Measurements from ENCODE around the gene ANXA5. TPM values are rescaled to one million over a fixed set of nuclear protein-coding genes. Genes with fewer than 3 reads are reported as not detected.

ANXA5 gene
- total and polyA plus RNA-seq, 4 donors = 71.0 to 131 (median 87.0) TPM

GRCh38 chr4:121653214-121653613 is 43.6 kb downstream of the ANXA5 start:
- Histone ChIP-seq H3K36me3 (ENCODE audit: control insufficient read depth in 4 of 4, insufficient read depth in 3 of 4, low read depth in 1 of 4, low read length in 3 of 4) (no peaks in the 10 kb centered on the region), H3K9ac (ENCODE audit: low read depth in 1 of 2, low read length in 2 of 2) (no peak overlapping the region), H3K4me3 (ENCODE audit: low read depth in 1 of 3, low read length in 3 of 3) (no peak overlapping the region), H3K4me1 (ENCODE audit: control insufficient read depth in 4 of 4, insufficient read depth in 4 of 4, low read length in 3 of 4) (no peaks in the 10 kb centered on the region), H3K27ac (ENCODE audit: low read depth in 1 of 2, low read length in 2 of 2) (no peak overlapping the region), H3K27me3 (ENCODE audit: control insufficient read depth in 4 of 4, insufficient read depth in 4 of 4, low read length in 3 of 4) (no peaks in the 10 kb centered on the region), H3K9me3 (ENCODE audit: control insufficient read depth in 4 of 4, low read length in 3 of 4) (no peaks in the 10 kb centered on the region)
- 94% methylated on average over 1 of the region's 1 CpG for WGBS
- TF ChIP-seq, protein P1, sequence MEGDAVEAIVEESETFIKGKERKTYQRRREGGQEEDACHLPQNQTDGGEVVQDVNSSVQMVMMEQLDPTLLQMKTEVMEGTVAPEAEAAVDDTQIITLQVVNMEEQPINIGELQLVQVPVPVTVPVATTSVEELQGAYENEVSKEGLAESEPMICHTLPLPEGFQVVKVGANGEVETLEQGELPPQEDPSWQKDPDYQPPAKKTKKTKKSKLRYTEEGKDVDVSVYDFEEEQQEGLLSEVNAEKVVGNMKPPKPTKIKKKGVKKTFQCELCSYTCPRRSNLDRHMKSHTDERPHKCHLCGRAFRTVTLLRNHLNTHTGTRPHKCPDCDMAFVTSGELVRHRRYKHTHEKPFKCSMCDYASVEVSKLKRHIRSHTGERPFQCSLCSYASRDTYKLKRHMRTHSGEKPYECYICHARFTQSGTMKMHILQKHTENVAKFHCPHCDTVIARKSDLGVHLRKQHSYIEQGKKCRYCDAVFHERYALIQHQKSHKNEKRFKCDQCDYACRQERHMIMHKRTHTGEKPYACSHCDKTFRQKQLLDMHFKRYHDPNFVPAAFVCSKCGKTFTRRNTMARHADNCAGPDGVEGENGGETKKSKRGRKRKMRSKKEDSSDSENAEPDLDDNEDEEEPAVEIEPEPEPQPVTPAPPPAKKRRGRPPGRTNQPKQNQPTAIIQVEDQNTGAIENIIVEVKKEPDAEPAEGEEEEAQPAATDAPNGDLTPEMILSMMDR (IDR thresholded peaks at IDR 0.05; ENCODE audit: low read depth, low read length, missing input control) = no peak
- TF ChIP-seq YY1 (IDR thresholded peaks at IDR 0.05) = no peak
- TF ChIP-seq TAF1 (conservative IDR thresholded peaks at IDR 0.05) = no peak
- TF ChIP-seq HNF4A (conservative IDR thresholded peaks at IDR 0.05) = no peak
- no peak for TF ChIP-seq JUND (IDR thresholded peaks at IDR 0.05)
- TF ChIP-seq REST (IDR thresholded peaks at IDR 0.05) = no peak
- no peak for TF ChIP-seq SP1 (IDR thresholded peaks at IDR 0.05)
- no peak for TF ChIP-seq MAX (IDR thresholded peaks at IDR 0.05)
- no peak for TF ChIP-seq FOXA1 (IDR thresholded peaks at IDR 0.05)
- TF ChIP-seq ZBTB33 (IDR thresholded peaks at IDR 0.05) = no peak
- no peak for TF ChIP-seq ATF3 (IDR thresholded peaks at IDR 0.05)
- no peak for TF ChIP-seq GABPA (IDR thresholded peaks at IDR 0.05 in 1 of 2, conservative IDR thresholded peaks at IDR 0.05 in 1 of 2)
- no peak for TF ChIP-seq RAD21 (IDR thresholded peaks at IDR 0.05)
- TF ChIP-seq EGR1 (IDR thresholded peaks at IDR 0.05; ENCODE audit: low read depth in 2 of 2) = no peak
- no peak for TF ChIP-seq FOXA2 (IDR thresholded peaks at IDR 0.05)
- no peak for TF ChIP-seq RXRA (IDR thresholded peaks at IDR 0.05)
- no peak for TF ChIP-seq HNF4G (IDR thresholded peaks at IDR 0.05)
- no peak for TF ChIP-seq NR2F2 (IDR thresholded peaks at IDR 0.05)
- DNase-seq (ENCODE audit: low spot score) = no peak
